ENCODE measurements around the gene CHD6. TPM values are rescaled to one million over a fixed set of nuclear protein-coding genes. Genes with fewer than 3 reads are reported as not detected.

The CHD6 gene
- total and polyA plus RNA-seq, 2 experiments from 2014 or later = 41.0 to 158 TPM

GRCh38 chr20:41406353-41406752 lies 211.8 kb downstream of the CHD6 start (continued):
- no peak for TF ChIP-seq ZNF462 (CRISPR knock-in tag; IDR thresholded peaks at IDR 0.05)
- TF ChIP-seq, protein P1, sequence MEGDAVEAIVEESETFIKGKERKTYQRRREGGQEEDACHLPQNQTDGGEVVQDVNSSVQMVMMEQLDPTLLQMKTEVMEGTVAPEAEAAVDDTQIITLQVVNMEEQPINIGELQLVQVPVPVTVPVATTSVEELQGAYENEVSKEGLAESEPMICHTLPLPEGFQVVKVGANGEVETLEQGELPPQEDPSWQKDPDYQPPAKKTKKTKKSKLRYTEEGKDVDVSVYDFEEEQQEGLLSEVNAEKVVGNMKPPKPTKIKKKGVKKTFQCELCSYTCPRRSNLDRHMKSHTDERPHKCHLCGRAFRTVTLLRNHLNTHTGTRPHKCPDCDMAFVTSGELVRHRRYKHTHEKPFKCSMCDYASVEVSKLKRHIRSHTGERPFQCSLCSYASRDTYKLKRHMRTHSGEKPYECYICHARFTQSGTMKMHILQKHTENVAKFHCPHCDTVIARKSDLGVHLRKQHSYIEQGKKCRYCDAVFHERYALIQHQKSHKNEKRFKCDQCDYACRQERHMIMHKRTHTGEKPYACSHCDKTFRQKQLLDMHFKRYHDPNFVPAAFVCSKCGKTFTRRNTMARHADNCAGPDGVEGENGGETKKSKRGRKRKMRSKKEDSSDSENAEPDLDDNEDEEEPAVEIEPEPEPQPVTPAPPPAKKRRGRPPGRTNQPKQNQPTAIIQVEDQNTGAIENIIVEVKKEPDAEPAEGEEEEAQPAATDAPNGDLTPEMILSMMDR (conservative IDR thresholded peaks at IDR 0.05; ENCODE audit: low read depth in 2 of 2) = no peak

- no peak overlapping the region for H3K27ac ChIP-seq (ENCODE audit: low read depth)
- H3F3A ChIP-seq (replicated peaks; ENCODE audit: low read depth) = no peaks in the 10 kb centered on the region
- H3K36me3 ChIP-seq (ENCODE audit: insufficient read depth) = peaks cover 20% of the 10 kb centered on the region
- DNase-seq (ENCODE audit: low spot score) (no peak), ATAC-seq (no peak)
- H2AFZ ChIP-seq = no peak overlapping the region
- H3K4me3 Mint-ChIP-seq = no peak overlapping the region
- H3K4me1 Mint-ChIP-seq = peaks cover 7% of the 10 kb centered on the region; the same call in 2 of the 3 replicates
- no peak overlapping the region for H3K27ac Mint-ChIP-seq
- H3K79me2 ChIP-seq (replicated peaks; ENCODE audit: insufficient read depth) = no peaks in the 10 kb centered on the region
- H4K20me1 ChIP-seq (replicated peaks; ENCODE audit: insufficient read depth) = peaks cover 2% of the 10 kb centered on the region; the same call in 1 of the 2 replicates
- no peak overlapping the region for H3K4me2 ChIP-seq
- no peaks in the 10 kb centered on the region for H3K27me3 Mint-ChIP-seq (ENCODE audit: insufficient read depth, low read depth, poor library complexity)
- no peaks in the 10 kb centered on the region for H3K9me3 Mint-ChIP-seq
- H3K27me3 ChIP-seq (ENCODE audit: insufficient read depth) = no peaks in the 10 kb centered on the region
- H3K4me3 ChIP-seq = no peak overlapping the region
- H3K4me1 ChIP-seq (ENCODE audit: insufficient read depth) = no peaks in the 10 kb centered on the region
- peaks cover 41% of the 10 kb centered on the region for H3K36me3 Mint-ChIP-seq (ENCODE audit: low read depth)
- no peaks in the 10 kb centered on the region for H3K9me2 ChIP-seq (ENCODE audit: insufficient read depth)
- TF ChIP-seq POLR2AphosphoS5 (IDR thresholded peaks at IDR 0.05; ENCODE audit: low read depth) (no peak), JUNB (IDR thresholded peaks at IDR 0.05; ENCODE audit: unreplicated experiment) (no peak), STAT1 (IDR thresholded peaks at IDR 0.05; ENCODE audit: unreplicated experiment) (no peak)
- TF ChIP-seq, protein P1 (conservative IDR thresholded peaks at IDR 0.05; ENCODE audit: low read depth in 2 of 2) = no peak
- TF ChIP-seq, protein P2, sequence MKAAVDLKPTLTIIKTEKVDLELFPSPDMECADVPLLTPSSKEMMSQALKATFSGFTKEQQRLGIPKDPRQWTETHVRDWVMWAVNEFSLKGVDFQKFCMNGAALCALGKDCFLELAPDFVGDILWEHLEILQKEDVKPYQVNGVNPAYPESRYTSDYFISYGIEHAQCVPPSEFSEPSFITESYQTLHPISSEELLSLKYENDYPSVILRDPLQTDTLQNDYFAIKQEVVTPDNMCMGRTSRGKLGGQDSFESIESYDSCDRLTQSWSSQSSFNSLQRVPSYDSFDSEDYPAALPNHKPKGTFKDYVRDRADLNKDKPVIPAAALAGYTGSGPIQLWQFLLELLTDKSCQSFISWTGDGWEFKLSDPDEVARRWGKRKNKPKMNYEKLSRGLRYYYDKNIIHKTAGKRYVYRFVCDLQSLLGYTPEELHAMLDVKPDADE (IDR thresholded peaks at IDR 0.05) = no peak
Observed at GRCh38 chr20:41405436-41405835, 212.7 kb downstream of the CHD6 start.
